ENCODE results near the gene FOXP2. TPM values are rescaled to one million over a fixed set of nuclear protein-coding genes. Genes with fewer than 3 reads are reported as not detected.

FOXP2 gene
- total and polyA plus RNA-seq, 2 of the 13 experiments (the other 11 are each of a cell fraction or from before 2014, with no cell fraction given), result 0.90 TPM; not detected in 1

DNA sequence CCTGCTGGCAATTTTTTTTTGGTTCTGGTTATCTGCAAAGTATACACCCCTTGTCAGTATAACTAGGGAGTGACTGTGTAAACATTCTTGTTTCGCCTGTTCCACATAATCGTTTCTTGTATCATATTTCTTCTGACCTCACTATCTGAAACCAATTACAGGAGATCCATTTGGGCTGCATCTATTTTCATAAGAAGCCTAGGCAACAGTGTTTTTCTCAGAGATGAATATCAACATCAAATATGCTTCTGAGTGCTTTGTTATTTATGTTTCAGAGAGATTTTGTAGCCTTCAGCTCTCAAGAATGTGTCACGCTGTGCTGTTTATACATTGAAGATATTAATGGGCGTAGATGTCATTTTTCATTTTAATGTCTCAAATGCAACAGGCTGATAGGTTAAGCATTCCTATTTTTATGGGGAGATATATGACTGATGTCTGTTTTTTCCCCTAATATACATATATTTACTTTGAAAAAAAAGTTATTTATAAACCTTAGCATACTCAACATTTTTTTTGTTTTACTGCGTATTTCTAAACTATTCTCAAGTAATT, 115.5 kb downstream of the FOXP2 start:
- 4% methylated on average over 5 of the region's 5 CpGs for WGBS (ENCODE audit: low lambda C conversion rate)
- ChIA-PET POLR2A (no interaction called here), CTCF (ENCODE audit: low intra/inter-chr PET ratio, low total read pairs) (no interaction called here)
- in situ Hi-C loops (cut with HindIII; ENCODE audit: extremely low pct_ligation_motif_present, low pct_unique_long_range_greater_than_20kb), result no loop called here
- Histone ChIP-seq H2AFZ (ENCODE audit: low read length) (no peak overlapping the region), H3K27me3 (ENCODE audit: control insufficient read depth in 1 of 2, insufficient read depth in 2 of 2, low read length in 2 of 2) (no peaks in the 10 kb centered on the region), H3K27ac (ENCODE audit: extremely low read length, insufficient read depth, low read length) (no peak overlapping the region), H3K4me2 (ENCODE audit: low read depth, low read length) (no peak overlapping the region), H3K9me3 (ENCODE audit: low read length) (no peaks in the 10 kb centered on the region), H3K4me1 (ENCODE audit: insufficient read depth, low read length) (no peaks in the 10 kb centered on the region), H3K4me3 (replicated peaks in 1 of 3; ENCODE audit: insufficient read depth in 1 of 3, low read depth in 2 of 3, low read length in 3 of 3) (no peak overlapping the region), H4K20me1 (ENCODE audit: insufficient read depth, low read length) (no peaks in the 10 kb centered on the region), H3K79me2 (ENCODE audit: insufficient read depth, low read length) (no peaks in the 10 kb centered on the region), H3K9ac (ENCODE audit: insufficient read depth, low read depth, low read length) (no peak overlapping the region), H3K36me3 (replicated peaks in 1 of 2; ENCODE audit: control insufficient read depth in 1 of 2, insufficient read depth in 2 of 2, low read length in 2 of 2) (no peaks in the 10 kb centered on the region)
- TF ChIP-seq ZNF282 (IDR thresholded peaks at IDR 0.05; ENCODE audit: partially characterized antibody), result no peak
- TF ChIP-seq ZNF333 (CRISPR knock-in tag; IDR thresholded peaks at IDR 0.05; ENCODE audit: borderline replicate concordance), result no peak
- no peak for TF ChIP-seq NFKB2 (CRISPR knock-in tag; IDR thresholded peaks at IDR 0.05; ENCODE audit: borderline replicate concordance)
- TF ChIP-seq ARNT (IDR thresholded peaks at IDR 0.05), result no peak
- no peak for ATAC-seq
- intact Hi-C loops (cut with micrococcal nuclease; ENCODE audit: unreplicated experiment), result no loop called here
- FAIRE-seq, result no peak
- no TSS peak for BruUV-seq (replicated peaks)
- no peak for DNase-seq (ENCODE audit: low spot score)

- CTCF ChIA-PET (ENCODE audit: low intra/inter-chr PET ratio, low total read pairs), result no interaction called here
- in situ Hi-C loops (cut with HindIII; ENCODE audit: extremely low pct_ligation_motif_present, low pct_unique_long_range_greater_than_20kb), result no loop called here
- no peaks in the 10 kb centered on the region for H3K27me3 ChIP-seq (ENCODE audit: control insufficient read depth in 1 of 2, insufficient read depth in 2 of 2, low read length in 2 of 2)
- no peak overlapping the region for H3K4me2 ChIP-seq (ENCODE audit: low read depth, low read length)
- no TSS peak for BruUV-seq (replicated peaks)
- intact Hi-C loops (cut with micrococcal nuclease; ENCODE audit: unreplicated experiment), result no loop called here
- DNase-seq (ENCODE audit: low spot score), result no peak
- H4K20me1 ChIP-seq (ENCODE audit: insufficient read depth, low read length), result no peaks in the 10 kb centered on the region
- H3K4me3 ChIP-seq (replicated peaks in 1 of 3; ENCODE audit: insufficient read depth in 1 of 3, low read depth in 2 of 3, low read length in 3 of 3), result no peak overlapping the region
- ATAC-seq, result no peak
- no peak overlapping the region for H3K9ac ChIP-seq (ENCODE audit: insufficient read depth, low read depth, low read length)
- FAIRE-seq, result no peak
- no peaks in the 10 kb centered on the region for H3K79me2 ChIP-seq (ENCODE audit: insufficient read depth, low read length)
- no peak overlapping the region for H3K27ac ChIP-seq (ENCODE audit: extremely low read length, insufficient read depth, low read length)
- H2AFZ ChIP-seq (ENCODE audit: low read length), result no peak overlapping the region
- POLR2A ChIA-PET, result no interaction called here
- no peaks in the 10 kb centered on the region for H3K9me3 ChIP-seq (ENCODE audit: low read length)
- no peaks in the 10 kb centered on the region for H3K4me1 ChIP-seq (ENCODE audit: insufficient read depth, low read length)
- H3K36me3 ChIP-seq (replicated peaks in 1 of 2; ENCODE audit: control insufficient read depth in 1 of 2, insufficient read depth in 2 of 2, low read length in 2 of 2), result no peaks in the 10 kb centered on the region
- TF ChIP-seq, protein P1, sequence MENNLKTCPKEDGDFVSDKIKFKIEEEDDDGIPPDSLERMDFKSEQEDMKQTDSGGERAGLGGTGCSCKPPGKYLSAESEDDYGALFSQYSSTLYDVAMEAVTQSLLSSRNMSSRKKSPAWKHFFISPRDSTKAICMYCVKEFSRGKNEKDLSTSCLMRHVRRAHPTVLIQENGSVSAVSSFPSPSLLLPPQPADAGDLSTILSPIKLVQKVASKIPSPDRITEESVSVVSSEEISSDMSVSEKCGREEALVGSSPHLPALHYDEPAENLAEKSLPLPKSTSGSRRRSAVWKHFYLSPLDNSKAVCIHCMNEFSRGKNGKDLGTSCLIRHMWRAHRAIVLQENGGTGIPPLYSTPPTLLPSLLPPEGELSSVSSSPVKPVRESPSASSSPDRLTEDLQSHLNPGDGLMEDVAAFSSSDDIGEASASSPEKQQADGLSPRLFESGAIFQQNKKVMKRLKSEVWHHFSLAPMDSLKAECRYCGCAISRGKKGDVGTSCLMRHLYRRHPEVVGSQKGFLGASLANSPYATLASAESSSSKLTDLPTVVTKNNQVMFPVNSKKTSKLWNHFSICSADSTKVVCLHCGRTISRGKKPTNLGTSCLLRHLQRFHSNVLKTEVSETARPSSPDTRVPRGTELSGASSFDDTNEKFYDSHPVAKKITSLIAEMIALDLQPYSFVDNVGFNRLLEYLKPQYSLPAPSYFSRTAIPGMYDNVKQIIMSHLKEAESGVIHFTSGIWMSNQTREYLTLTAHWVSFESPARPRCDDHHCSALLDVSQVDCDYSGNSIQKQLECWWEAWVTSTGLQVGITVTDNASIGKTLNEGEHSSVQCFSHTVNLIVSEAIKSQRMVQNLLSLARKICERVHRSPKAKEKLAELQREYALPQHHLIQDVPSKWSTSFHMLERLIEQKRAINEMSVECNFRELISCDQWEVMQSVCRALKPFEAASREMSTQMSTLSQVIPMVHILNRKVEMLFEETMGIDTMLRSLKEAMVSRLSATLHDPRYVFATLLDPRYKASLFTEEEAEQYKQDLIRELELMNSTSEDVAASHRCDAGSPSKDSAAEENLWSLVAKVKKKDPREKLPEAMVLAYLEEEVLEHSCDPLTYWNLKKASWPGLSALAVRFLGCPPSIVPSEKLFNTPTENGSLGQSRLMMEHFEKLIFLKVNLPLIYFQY (CRISPR knock-in tag; IDR thresholded peaks at IDR 0.05; ENCODE audit: borderline replicate concordance), result no peak
- TF ChIP-seq CBX1 (IDR thresholded peaks at IDR 0.05; ENCODE audit: low read depth), result no peak
- TF ChIP-seq ZNF10 (CRISPR knock-in tag; IDR thresholded peaks at IDR 0.05; ENCODE audit: borderline replicate concordance, low read depth), result no peak
- TF ChIP-seq SPEN (CRISPR knock-in tag; IDR thresholded peaks at IDR 0.05; ENCODE audit: low read depth), result no peak
- TF ChIP-seq GATA4 (IDR thresholded peaks at IDR 0.05; ENCODE audit: borderline replicate concordance, low read depth), result no peak
- TF ChIP-seq, protein P2, sequence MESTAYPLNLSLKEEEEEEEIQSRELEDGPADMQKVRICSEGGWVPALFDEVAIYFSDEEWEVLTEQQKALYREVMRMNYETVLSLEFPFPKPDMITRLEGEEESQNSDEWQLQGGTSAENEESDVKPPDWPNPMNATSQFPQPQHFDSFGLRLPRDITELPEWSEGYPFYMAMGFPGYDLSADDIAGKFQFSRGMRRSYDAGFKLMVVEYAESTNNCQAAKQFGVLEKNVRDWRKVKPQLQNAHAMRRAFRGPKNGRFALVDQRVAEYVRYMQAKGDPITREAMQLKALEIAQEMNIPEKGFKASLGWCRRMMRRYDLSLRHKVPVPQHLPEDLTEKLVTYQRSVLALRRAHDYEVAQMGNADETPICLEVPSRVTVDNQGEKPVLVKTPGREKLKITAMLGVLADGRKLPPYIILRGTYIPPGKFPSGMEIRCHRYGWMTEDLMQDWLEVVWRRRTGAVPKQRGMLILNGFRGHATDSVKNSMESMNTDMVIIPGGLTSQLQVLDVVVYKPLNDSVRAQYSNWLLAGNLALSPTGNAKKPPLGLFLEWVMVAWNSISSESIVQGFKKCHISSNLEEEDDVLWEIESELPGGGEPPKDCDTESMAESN (CRISPR knock-in tag; conservative IDR thresholded peaks at IDR 0.05), result no peak
- no peak for TF ChIP-seq ZHX1 (CRISPR knock-in tag; IDR thresholded peaks at IDR 0.05; ENCODE audit: low read depth)
These were observed 116.7 kb downstream of the FOXP2 start for GRCh38 chr7:114531326-114531725.
